H1 (cell line): ENCODE results near the gene SPPL3. TPM values are rescaled to one million over a fixed set of nuclear protein-coding genes. Genes with fewer than 3 reads are reported as not detected.

Source experiments
- CEBPB ChIP-seq: IDR thresholded peaks from 2 replicates; pipeline ENCODE4 v1.6.1; 2012; ENCODE audit warnings: low read depth, low read length
- EZH2 ChIP-seq: fragments of 200-600 bp; sonication (generic); IDR thresholded peaks from 2 replicates; pipeline ENCODE4 v1.7.1; 2012; ENCODE audit warnings: low read depth, mild to moderate bottlenecking, moderate library complexity, low read length, inconsistent platforms; ENCODE audit not compliant: severe bottlenecking
- NANOG ChIP-seq: IDR thresholded peaks from 2 replicates; pipeline ENCODE4 v1.6.1; 2011; ENCODE audit warnings: low read length, low read depth, mild to moderate bottlenecking, inconsistent platforms; ENCODE audit not compliant: insufficient read depth, poor library complexity, severe bottlenecking
- SIN3A ChIP-seq, 2 experiments: IDR thresholded peaks in 1 of 2; conservative IDR thresholded peaks in 1 of 2; 2 replicates each; pipeline ENCODE4 v1.6.1; 2011 to 2012; ENCODE audit warnings: low read length in 2 of 2, improper control_type of control experiment in 1 of 2, low read depth in 1 of 2, mild to moderate bottlenecking in 1 of 2
- TBP ChIP-seq: IDR thresholded peaks from 2 replicates; pipeline ENCODE4 v1.6.1; 2011; ENCODE audit warnings: low read depth, low read length, improper control_type of control experiment
- polyA plus RNA-seq, 7 experiments: library from polyadenylated mRNA; depleted of rRNA in 3 of 7; stranded (reverse) in 5 of 7; unstranded in 2 of 7; fragments of >200 nt in 5 of 7; fragments of 200-250 nt in 2 of 7; gene quantifications; 1 replicate in 5 of 7; 2 replicates in 1 of 7; 4 replicates in 1 of 7; pipeline versions ENCODE4 v1.2.1 to v1.2.3, GENCODE V29; 2011 to 2013; ENCODE audit warnings: missing spikeins in 2 of 7, mixed read lengths in 2 of 7
- total RNA-seq: library from RNA; stranded (reverse); fragmentation: NEBNext Ultra II Directional; extraction: Animal tissue kit (Norgen Biotek cat#: 25700); gene quantifications from 2 replicates; pipeline ENCODE4 v1.2.1, GENCODE V29; 2021

The SPPL3 gene
- total and polyA plus RNA-seq, 2 of the 8 experiments (the other 6 are each of a cell fraction or from before 2014, with no cell fraction given): 27.3 to 48.4 TPM

- TF ChIP-seq NANOG (no peak), EZH2 (no peak), TBP (no peak), CEBPB (no peak), SIN3A (conservative IDR thresholded peaks at IDR 0.05 in 1 of 2, IDR thresholded peaks at IDR 0.05 in 1 of 2; ENCODE audit: low read depth in 1 of 2, low read length in 2 of 2) (no peak)
These were observed 41.5 kb downstream of the SPPL3 start (continued) for GRCh38 chr12:120862664-120863063.
